HepG2 (cell line): ENCODE measurements around the gene FNDC3A. TPM values are rescaled to one million over a fixed set of nuclear protein-coding genes. Genes with fewer than 3 reads are reported as not detected.
"Not testable (repeated sequence)": the region's sequence is repeated elsewhere in the genome, so short reads cannot be mapped to it uniquely, and the experiment has no call there.

Experiments used
- ATAC-seq: fragments of 200-7000 bp; cut with Tn5 transposase; 3 replicates; pipeline ENCODE4 v1.9.1; 2020; ENCODE audit warnings: mild to moderate bottlenecking, moderate library complexity
- BruUV-seq: library from RNA; stranded (reverse); fragments of 400-500 nt; replicated peaks from 2 replicates; lab custom pipeline; 2021; lab: Mats Ljungman, UMichigan
- CTCF ChIA-PET: fragments of 300-600 bp; formaldehyde crosslinking; extraction: SDS; loops from one replicate; lab custom pipeline; 2021; ENCODE audit warnings: low total read pairs, inconsistent platforms, low intra/inter-chr PET ratio; lab: Yijun Ruan, JAX
- POLR2A ChIA-PET: fragments of 350-600 bp; sonication (Branson Sonifier 250); formaldehyde crosslinking; loops from one replicate; lab custom pipeline; 2020; ENCODE audit warnings: antibody characterized with exemption, inconsistent platforms; lab: Yijun Ruan, JAX
- DNase-seq: peaks from one replicate; pipeline ENCODE4 v3.0.0-alpha.2; 2015; ENCODE audit warnings: low spot score
- FAIRE-seq: peaks from 3 replicates; lab custom pipeline; 2011; peaks lifted over from hg19 to GRCh38; lab: Jason Lieb, UNC
- H2AFZ ChIP-seq: one replicate; pipeline ENCODE4 v1.6.1; 2011; ENCODE audit warnings: low read length, inconsistent platforms
- H3K27ac ChIP-seq: fragments of 300-600 bp; 3 replicates; pipeline ENCODE4 v1.8.0; 2011; ENCODE audit warnings: mixed run types, mild to moderate bottlenecking, mixed read lengths, low read length, inconsistent platforms; ENCODE audit not compliant: insufficient read depth; ENCODE audit errors: extremely low read length
- H3K27me3 ChIP-seq, 2 experiments: fragments of 200-600 bp in 1 of 2; 2 replicates in 1 of 2; 3 replicates in 1 of 2; pipeline versions ENCODE4 v1.6.0 to v1.8.0; 2011; ENCODE audit warnings: low read length in 2 of 2, mild to moderate bottlenecking in 2 of 2, moderate library complexity in 2 of 2, inconsistent platforms in 1 of 2; ENCODE audit not compliant: insufficient read depth in 2 of 2, control insufficient read depth in 1 of 2
- H3K36me3 ChIP-seq, 2 experiments: fragments of 200-600 bp in 1 of 2; replicated peaks in 1 of 2; 2 replicates in 1 of 2; 3 replicates in 1 of 2; pipeline versions ENCODE4 v1.5.1 to v1.8.0; 2011; ENCODE audit warnings: low read length in 2 of 2, inconsistent platforms in 1 of 2; ENCODE audit not compliant: insufficient read depth in 2 of 2, control insufficient read depth in 1 of 2
- H3K4me1 ChIP-seq: 2 replicates; pipeline ENCODE4 v1.5.1; 2012; ENCODE audit warnings: low read length, inconsistent platforms; ENCODE audit not compliant: insufficient read depth
- H3K4me2 ChIP-seq: 2 replicates; pipeline ENCODE4 v1.6.0; 2011; ENCODE audit warnings: low read depth, low read length, inconsistent platforms
- H3K4me3 ChIP-seq, 3 experiments: fragments of 200-600 bp in 1 of 3; sonication (generic), shearing (Covaris generic) in 1 of 3; replicated peaks in 1 of 3; 2 replicates each; pipeline ENCODE4 v1.5.1; 2011 to 2016; ENCODE audit warnings: low read length in 3 of 3, inconsistent platforms in 2 of 3, low read depth in 2 of 3, mild to moderate bottlenecking in 2 of 3, control low read depth in 1 of 3, mixed read lengths in 1 of 3; ENCODE audit not compliant: insufficient read depth in 1 of 3
- H3K79me2 ChIP-seq: one replicate; pipeline ENCODE4 v1.6.1; 2011; ENCODE audit warnings: low read length, inconsistent platforms; ENCODE audit not compliant: insufficient read depth
- H3K9ac ChIP-seq: 2 replicates; pipeline ENCODE4 v1.6.0; 2011; ENCODE audit warnings: mild to moderate bottlenecking, low read depth, low read length, inconsistent platforms; ENCODE audit not compliant: insufficient read depth
- H3K9me3 ChIP-seq: 2 replicates; pipeline ENCODE4 v1.5.1; 2012; ENCODE audit warnings: mild to moderate bottlenecking, low read length
- H4K20me1 ChIP-seq: 2 replicates; pipeline ENCODE4 v1.6.0; 2011; ENCODE audit warnings: inconsistent platforms, mild to moderate bottlenecking, low read length, moderate library complexity; ENCODE audit not compliant: insufficient read depth
- HOMEZ ChIP-seq: IDR thresholded peaks from 2 replicates; pipeline ENCODE4 v1.6.1; 2016; ENCODE audit warnings: low read depth
- ZBTB33 ChIP-seq: sonication (generic); formaldehyde crosslinking; IDR thresholded peaks from 2 replicates; pipeline ENCODE4 v1.4.0; 2020; ENCODE audit warnings: missing genetic modification reagents
- ZMYM4 ChIP-seq: sonication (generic); formaldehyde crosslinking; IDR thresholded peaks from 2 replicates; pipeline ENCODE4 v1.8.1; 2023; ENCODE audit warnings: mild to moderate bottlenecking, missing genetic modification reagents
- ZNF770 ChIP-seq: sonication (generic); formaldehyde crosslinking; IDR thresholded peaks from 2 replicates; pipeline ENCODE4 v1.5.0; 2020; ENCODE audit warnings: mild to moderate bottlenecking, missing genetic modification reagents
- WGBS: methylation state at CpG from one replicate; pipeline ENCODE4 v1.1.6; 2017; ENCODE audit warnings: low lambda C conversion rate; 5-methylcytosine and 5-hydroxymethylcytosine counted together
- in situ Hi-C: cut with HindIII; loops from 2 replicates; pipeline ENCODE4 v1.10.0; 2017; ENCODE audit warnings: low pct_unique_long_range_greater_than_20kb; ENCODE audit not compliant: extremely low pct_ligation_motif_present
- intact Hi-C: fragments of 100-400 bp; cut with micrococcal nuclease; formaldehyde crosslinking; loops from one replicate; pipeline ENCODE4 v1.10.0; 2022; ENCODE audit not compliant: unreplicated experiment
- polyA plus RNA-seq, 8 experiments: library from polyadenylated mRNA; depleted of rRNA in 3 of 8; stranded (reverse) in 7 of 8; unstranded in 1 of 8; fragments of >200 nt; fragmentation: Illumina TruSeq in 4 of 8; extraction: Trizol in 4 of 8; gene quantifications; 2 replicates each; pipeline versions ENCODE4 v1.2.1 to v1.2.3, GENCODE V29; 2011 to 2016; ENCODE audit warnings: low read depth in 4 of 8, missing spikeins in 1 of 8, mixed read lengths in 1 of 8; ENCODE audit not compliant: insufficient read depth in 1 of 8
- total RNA-seq, 5 experiments: library from RNA; depleted of rRNA; stranded (reverse); fragments of >200 nt; fragmentation: Illumina TruSeq; extraction: Trizol; gene quantifications; 2 replicates each; pipeline ENCODE4 v1.2.3, GENCODE V29; 2016; ENCODE audit warnings: low read depth in 1 of 5

The FNDC3A gene
- total and polyA plus RNA-seq, 2 of the 13 experiments (the other 11 are each of a cell fraction or from before 2014, with no cell fraction given), result 36.7 to 39.3 TPM

- in situ Hi-C loops, result not testable (repeated sequence)
These were observed 161.5 kb downstream of the FNDC3A start for GRCh38 chr13:49137138-49137643.

More at GRCh38 chr13:49137138-49137643, 161.5 kb downstream of the FNDC3A start:
- POLR2A ChIA-PET, intact Hi-C loops, H4K20me1 ChIP-seq, H3K9me3 ChIP-seq, H3K79me2 ChIP-seq, H3K27me3 ChIP-seq, BruUV-seq, H2AFZ ChIP-seq, DNase-seq, H3K4me2 ChIP-seq, CTCF ChIA-PET, H3K27ac ChIP-seq, ATAC-seq, H3K9ac ChIP-seq, H3K4me3 ChIP-seq, FAIRE-seq: not testable (repeated sequence)
- WGBS, result 97% methylated on average over 7 of the region's 7 CpGs
- TF ChIP-seq HOMEZ (0 out of 2 replicates have a peak, but pooled peaks have one; percentile 37), ZNF770 (0 out of 2 replicates have a peak, but pooled peaks have one; percentile 73), ZBTB33 (CRISPR knock-in tag) (peak; percentile 76; the same call in 1 of the 2 replicates), ZMYM4 (CRISPR knock-in tag) (0 out of 2 replicates have a peak, but pooled peaks have one; percentile 15)
- H3K36me3 ChIP-seq, result peaks cover 4 to 60% of the 10 kb centered on the region in 2 experiments
- H3K4me1 ChIP-seq, result peaks cover 14% of the 10 kb centered on the region
